Glomerular endothelial cell (primary cell): ENCODE data around the gene ANKRD60. TPM values are rescaled to one million over a fixed set of nuclear protein-coding genes. Genes with fewer than 3 reads are reported as not detected.

Experiments
- DNase-seq: peaks from one replicate; pipeline ENCODE4 v3.0.0-alpha.2; 2011; ENCODE audit warnings: low read depth, low spot score; ENCODE audit errors: extremely low read depth
- total RNA-seq: library from RNA; depleted of rRNA; stranded (reverse); fragments of >200 nt; gene quantifications from 2 replicates; pipeline ENCODE4 v1.2.3, GENCODE V29; 2015

Gene ANKRD60, protein sequence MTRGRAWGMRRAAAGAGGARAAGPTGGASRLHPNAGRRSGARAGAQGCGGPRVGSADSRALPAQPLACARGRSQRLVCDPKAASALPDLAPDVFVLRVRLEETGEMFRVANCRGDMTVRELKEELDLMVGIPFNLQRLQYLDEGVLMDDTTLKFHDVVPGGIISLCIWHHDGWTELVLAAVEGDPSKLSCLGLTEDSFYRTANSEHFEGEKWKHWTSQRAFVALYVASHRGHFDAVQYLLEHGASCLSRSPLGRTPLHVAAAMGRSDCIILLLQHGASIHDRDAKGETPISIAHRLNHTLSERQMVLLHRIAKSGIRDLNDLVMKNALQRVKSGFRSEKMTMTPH
- not detected in 2 replicates for total RNA-seq

DNA sequence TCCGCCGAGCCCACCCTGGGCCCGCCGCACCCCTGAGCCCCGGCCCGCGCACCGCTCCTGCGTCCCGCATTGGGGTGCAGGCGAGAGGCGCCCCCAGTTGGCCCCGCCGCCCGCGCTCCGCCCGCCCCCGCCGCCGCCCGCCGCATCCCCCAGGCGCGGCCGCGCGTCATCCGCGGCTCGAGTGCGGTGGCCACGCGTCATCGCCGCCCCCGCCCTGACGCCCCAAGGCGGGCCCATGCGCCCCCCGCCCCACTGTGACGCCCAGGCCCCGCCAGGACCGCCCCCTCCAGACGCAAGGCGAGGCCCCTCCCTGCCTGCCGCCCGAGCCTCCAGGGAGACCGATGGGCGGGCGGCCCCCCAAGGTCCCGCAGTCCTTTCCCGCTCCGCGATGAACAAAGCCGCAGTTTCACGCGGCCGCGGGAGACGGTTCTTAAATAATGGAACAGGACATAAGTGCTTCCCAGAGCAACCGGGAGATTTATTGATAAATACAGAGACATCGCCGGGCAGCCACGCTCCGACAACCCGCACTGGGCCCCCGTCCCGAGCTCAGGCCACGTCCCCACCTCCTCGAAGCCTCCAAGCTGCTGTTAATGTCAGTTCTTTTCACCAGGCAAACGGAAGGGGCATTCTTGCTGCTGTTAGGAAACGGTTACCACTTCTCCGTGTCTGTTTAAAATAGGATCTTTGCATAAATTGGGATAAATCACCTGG lies at the start of gene ANKRD60:
ANKRD60 (minus strand) TSS at position 170 of the 714 bp plus-strand sequence; CDS start at position 170, 0 bp downstream.
- DNase-seq: no peak

DNA sequence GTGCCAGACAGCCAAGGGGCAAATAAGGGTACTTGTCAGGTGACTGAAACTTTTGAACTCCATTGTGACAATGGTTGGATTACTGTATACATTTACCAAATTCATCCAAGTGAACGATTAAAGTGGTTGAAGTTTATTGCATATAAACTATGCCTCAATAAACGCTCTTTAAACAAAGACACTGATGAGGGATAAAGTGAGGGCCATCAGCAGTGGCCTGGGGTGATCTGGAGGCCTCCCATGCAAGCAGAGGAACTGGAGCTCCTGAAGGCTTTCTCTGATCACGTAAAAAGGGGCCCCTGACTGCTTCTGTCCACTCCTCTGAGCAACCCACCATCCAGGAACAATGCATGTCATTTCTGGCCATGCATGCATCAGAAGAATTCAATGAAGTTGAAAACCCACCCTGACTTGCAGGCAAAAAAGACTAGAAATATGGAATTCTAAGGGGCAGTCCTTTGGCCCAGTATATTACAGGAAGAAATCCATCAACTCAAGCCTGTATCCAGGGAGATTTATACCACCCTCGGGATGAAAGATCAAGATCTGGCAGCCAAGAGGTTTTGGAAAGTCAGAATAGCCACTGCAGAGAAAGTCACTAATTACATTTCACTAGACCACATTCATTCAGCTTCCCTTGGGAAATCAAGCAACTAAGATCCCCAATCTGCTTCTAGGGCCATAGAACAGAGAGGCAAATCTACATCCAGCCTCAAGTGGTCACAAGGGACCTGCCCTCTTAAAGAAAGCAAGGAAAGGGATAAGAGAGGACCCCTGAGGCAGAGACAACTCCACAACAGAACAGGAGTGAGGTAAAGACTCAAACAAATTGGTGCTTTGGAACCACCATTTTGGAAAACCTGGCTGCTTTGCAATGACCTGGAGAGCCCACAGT lies 49.4 kb upstream of the ANKRD60 start:
- no peak for DNase-seq

GRCh38 chr20:58277107-58277506 lies 48.7 kb upstream of the ANKRD60 start:
- no peak for DNase-seq

DNA sequence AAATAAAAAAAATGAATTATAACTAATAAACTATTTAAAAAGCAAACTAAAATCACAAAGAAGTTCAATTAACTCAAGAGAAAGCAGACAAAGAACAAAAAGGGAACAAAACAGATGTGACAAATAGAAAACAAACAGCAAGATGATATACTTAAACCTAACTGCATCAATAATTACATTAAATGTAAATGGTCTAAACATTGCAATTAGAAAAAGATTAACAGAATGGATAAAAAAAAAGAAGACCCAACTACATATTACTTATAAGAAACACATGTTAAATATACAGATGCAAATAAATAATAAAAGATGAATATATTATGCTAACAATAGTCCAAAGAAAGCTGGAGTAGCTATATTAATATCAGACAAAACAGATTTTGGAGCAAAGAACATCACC lies 45.9 kb upstream of the ANKRD60 start:
- DNase-seq: no peak

- no peak for DNase-seq
Measured at GRCh38 chr20:58271606-58272351, 43.3 kb upstream of the ANKRD60 start.

DNA sequence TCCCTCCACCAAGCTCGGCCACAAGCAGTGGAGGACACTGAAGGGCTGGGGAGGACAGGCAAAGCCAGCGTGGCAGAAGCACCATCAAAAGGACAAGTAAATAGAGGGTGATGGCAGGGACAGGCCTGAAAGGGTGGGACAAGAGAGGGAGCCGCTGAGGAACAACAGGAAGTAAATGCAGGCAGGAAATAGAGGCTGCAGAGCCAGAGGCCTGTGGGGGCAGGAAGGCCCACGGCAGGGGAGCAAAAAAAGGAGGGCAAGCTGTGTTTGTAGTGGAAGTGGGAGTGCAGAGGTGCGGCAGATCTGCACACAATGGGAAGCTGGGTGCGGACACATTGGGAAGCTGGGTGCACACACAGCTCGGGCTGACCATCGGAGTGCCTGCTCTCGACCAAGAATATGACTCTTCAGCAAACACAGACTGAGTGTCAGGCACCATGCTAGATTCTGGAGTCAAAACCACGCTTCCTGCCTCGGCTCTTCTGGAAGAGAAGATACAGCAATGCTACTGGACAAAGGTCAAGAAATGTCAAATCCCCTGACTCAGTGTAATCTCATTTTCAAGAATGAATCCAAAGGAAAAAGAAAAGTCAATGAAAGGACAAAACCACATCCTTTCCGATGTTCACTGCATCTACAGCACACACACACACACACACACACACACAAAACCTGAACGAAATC lies 40.6 kb upstream of the ANKRD60 start:
- no peak for DNase-seq

DNA sequence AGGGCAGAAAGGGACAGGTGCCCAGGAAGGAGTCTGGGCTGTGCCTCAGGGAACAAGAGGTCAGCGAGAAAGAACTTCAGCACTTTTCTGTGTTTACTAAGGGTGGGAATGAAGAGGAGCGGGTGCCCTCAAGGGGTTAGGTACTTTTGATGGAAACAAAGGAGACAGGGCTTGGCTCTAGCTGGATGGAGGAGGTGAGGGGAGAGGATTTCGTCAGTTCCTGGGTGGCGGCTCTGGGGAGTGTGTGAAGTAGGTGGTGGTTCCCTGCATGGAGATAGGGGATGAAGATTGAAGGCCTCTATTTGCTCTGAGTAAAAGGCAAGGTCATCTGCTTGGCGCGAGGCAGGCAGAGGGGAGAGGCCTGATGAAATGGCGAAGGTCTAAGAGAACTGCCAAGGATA lies 40.0 kb upstream of the ANKRD60 start:
- no peak for DNase-seq

GRCh38 chr20:58267389-58268215 lies 39.1 kb upstream of the ANKRD60 start:
- DNase-seq: no peak

DNA sequence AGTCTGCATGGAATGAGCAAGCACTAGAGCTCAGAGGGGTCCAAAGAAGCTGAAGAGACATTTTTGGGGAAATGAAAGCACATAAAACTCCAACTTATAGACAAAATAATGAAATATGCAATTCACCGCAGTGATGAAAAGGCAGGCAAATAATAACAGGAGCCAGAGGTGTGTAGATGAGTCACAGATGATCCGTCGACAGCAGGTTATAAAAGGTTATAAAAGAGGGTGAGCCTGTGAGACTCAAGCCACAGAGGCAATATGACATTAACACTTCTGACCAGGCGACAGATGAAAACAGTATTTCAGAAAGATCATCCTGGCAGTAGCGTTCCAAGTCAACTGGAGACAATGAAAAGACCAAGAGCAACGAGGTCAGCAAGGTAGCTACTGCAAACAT lies 35.8 kb upstream of the ANKRD60 start:
- DNase-seq: no peak

- DNase-seq: no peak
Measured at GRCh38 chr20:58261660-58262059, 33.2 kb upstream of the ANKRD60 start.

- no peak for DNase-seq
Measured at GRCh38 chr20:58260006-58260405, 31.6 kb upstream of the ANKRD60 start.

GRCh38 chr20:58256842-58257241 lies 28.4 kb upstream of the ANKRD60 start:
- DNase-seq: no peak

- DNase-seq: no peak
Measured at GRCh38 chr20:58256307-58256706, 27.9 kb upstream of the ANKRD60 start.

DNA sequence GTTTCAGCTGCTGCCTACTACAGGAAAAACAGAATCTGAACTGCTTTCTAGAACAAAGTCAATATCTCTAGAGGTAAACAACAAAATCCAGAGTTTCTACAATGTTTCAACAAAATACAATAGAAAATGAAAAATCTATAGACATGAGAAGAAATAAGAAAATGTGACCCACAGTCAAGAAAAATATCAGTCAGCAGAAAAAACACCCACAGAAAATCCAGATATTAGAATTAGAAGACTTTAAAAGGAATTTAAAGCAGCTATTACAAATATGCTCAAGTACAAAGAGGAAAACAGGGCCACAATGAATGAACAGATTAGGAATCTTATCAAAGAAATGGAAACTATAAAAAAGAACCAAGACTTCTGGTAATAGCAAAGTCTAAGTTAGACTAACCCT lies 26.4 kb upstream of the ANKRD60 start:
- no peak for DNase-seq

- peak; percentile 78 for DNase-seq
Measured at GRCh38 chr20:58251979-58252591, 23.6 kb upstream of the ANKRD60 start.

DNA sequence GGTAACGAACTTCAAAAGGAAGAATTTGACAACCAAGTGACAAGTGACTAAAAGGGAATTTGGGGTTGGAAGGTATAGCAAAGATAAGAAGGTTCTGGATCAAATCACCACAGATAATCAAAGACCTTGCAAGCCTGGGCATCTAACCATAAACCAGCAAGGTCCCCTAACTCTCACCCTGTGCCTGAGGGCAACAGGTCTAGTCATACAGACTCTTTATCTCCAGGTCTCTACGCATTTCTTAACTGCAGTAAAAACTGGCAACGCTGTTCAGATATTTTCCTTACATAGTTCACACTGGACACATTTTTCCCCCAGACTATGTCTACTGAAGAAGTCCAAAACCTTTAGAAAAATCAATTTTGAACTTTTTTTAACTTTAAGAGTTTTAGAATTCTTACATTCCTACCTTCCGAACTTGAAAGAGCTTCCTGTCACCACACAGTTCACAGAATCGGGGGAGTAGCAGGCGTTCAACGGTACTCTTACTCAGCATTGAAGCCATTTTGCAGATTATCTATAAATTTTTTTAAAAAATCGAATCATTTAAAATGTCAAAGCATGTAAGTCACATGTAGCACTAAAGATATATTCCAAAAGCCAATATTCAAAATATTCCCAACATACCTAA lies 23.0 kb upstream of the ANKRD60 start:
- DNase-seq: no peak

GRCh38 chr20:58246346-58246745 lies 17.9 kb upstream of the ANKRD60 start:
- no peak for DNase-seq

GRCh38 chr20:58245931-58246330 lies 17.5 kb upstream of the ANKRD60 start:
- DNase-seq: no peak
